GM19035 (cell line): Measurements from ENCODE around the gene CREG2.
"Not testable (repeated sequence)": the region's sequence is repeated elsewhere in the genome, so short reads cannot be mapped to it uniquely, and the experiment has no call there.

ENCODE experiments used
- ATAC-seq: cut with Tn5 transposase; IDR thresholded peaks from one replicate; pipeline ENCODE4 v1.9.1; 2021; ENCODE audit not compliant: unreplicated experiment

The CREG2 gene

DNA sequence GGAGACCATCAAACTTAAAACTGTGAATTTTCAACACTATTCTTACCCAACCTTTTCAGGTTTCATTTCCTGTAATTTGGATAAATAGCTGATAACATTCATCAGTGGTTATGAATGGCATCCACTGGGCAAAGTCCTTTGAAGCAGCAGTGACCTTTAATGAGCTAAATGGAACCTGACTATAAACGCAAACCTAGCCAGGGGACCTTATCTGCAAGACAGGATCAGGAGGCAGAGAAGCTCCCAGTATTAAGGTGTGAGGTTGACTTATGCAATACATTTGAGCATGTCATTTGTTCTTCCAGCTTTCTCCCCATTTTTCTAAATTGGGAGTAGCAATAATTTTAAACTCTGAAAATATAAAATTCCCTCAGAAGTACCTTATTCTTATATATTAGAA, 38.4 kb downstream of the CREG2 start:
- ATAC-seq = no peak

DNA sequence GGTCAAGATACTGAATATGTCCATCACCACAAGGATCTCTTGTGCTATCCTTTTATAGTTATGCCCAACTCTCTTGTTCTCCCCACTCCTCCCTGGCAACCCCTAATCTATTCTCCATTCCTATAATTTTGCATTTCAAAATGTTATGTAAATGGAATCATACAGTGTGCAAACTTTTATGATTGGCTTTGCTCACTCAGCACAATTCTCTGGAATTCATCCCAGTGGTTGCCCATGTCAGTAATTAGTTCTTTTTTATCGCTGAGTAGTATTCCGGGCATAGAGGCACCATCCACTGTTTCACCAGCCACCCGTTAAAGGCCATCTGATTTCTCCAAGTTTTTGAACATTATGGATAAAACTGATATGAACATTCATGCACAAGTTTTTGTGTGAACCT, 40.4 kb downstream of the CREG2 start:
- no peak for ATAC-seq

DNA sequence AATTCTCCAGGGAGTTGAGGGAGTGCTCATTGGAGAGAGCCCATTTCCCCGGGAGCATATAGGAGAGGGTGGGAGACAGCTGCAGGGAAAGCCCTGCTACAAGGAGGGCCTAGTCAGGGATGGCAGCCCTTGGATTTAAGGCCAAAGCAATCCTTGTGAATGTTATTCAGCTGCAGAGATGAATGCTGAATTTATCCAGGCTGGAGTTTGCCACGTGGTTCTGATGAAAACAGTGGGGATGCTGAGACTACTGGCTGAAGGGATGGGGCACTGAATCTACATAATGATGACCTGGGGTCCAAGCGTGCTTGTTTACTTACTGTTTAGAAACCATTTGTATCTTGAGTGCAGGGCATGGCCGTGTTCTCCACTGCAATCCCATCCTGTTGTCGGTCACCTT, 43.2 kb downstream of the CREG2 start:
- no peak for ATAC-seq

DNA sequence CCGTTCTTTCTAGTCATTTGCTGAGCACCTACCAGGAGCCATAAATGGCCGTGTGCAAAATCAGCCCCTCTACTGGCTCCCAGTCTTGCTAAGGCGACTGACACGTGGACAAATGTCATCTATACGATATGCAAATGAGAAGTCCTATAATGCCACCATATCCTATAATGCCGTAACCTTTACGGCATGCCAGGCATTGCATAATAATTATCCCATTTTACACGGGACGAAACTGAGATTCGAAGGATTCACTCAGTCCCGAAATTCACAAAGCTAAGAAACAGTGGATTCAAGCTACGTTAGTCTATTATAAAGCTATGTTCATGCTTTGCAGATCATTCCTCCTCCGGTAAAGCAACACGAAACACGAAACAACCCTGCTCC, 44.7 kb downstream of the CREG2 start:
- no peak for ATAC-seq

DNA sequence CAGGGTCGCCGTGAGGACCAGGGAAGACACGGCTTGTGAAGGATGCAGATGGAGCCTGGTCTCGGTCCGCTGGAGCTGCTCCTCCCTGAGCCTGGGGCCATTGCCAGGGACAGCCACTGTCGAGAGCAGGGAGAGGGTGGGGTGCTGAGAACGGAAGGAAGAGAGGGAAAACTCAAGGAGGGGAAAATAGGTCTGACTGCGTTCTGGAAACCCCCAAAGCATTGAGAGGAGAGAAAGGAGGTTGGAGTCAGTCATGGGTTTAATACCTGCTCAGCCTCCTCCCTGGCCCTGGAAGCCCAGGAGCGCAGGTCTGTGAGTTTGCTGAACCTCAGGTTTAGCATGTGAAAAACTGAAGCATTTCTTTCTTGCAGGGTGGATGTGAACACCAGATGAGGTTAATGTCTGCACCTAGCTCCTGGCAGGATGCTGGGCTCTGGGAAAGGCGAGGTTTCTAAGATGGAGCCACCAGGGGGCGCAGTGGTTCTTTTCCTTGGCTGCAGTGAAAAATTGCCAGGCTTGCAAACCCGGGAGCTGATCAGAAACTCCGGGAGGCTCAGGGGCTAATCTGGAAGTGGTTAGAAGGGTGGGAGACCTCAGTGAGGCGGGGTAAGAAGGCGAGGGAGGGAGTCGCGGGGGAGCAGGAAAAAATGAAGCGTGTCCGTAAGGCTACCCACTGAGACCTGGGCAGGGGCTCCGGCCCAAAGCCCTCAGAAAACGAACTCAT, 45.2 kb downstream of the CREG2 start:
- no peak for ATAC-seq

DNA sequence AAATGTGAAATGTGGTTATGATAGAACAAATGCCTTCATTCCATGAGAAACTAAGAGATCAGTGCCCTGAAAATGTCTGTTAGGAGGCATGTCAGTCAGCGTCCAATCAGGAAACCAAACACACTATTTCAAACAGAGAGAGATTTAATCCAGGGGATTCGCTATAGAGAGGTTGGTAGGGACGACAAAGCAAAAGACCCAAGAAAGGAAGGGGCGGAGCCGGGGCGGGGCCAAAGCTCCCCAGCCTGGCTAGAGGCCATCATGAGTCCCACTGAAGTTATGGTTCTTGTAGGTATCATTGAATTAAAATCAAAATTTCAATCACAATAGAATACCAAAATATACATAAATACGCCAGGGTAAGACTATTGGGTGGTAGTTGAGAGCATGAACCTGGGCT, 45.9 kb downstream of the CREG2 start:
- no peak for ATAC-seq

DNA sequence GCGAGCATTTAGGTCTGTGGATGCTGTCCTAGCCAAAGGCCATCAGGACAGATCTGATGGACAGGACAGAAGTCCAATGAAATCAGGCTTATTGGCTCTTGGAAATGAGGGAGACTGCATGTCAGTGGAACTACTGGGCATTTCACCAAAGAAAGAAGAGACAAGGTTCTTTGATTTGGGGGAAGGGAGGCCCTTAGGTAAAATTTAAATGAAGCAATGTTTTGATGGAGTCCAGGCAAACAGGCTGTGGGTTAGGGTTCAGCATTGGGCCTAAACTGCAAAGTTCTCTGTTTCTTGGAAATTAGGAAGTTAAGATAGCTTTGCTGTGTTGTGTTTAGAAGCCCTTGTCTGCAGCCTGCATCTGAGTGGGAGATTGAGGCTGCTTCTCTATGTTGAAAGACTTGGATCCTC, 47.2 kb downstream of the CREG2 start:
- ATAC-seq = no peak

DNA sequence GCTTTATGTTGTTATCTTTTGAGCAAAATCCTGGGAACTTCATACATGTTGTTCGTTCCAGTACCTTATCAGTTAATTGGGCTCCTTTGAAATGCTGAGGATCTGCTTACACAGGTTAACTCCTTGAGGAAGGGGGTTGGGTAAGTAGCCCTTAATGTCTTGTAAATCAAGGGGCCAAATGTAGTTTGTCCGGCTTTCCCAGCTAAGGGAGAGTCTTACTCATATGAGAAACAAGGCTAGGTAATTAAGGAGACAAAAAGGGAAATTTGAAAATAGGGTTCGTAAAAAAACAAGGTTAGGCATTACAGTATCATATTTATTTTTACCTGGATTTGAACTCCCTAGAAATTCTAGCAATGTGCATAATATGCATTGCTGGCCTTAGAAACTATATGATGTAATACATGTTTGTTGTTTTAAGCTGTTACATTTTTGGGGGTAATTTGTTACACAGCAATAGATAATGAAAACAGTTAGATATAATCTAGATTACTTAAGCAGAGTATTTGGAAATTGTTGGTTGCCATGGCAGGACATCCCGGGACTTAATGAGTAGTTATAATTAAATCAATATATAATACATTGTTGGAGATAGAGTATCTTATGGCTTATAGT, 47.9 kb downstream of the CREG2 start:
- no peak for ATAC-seq

DNA sequence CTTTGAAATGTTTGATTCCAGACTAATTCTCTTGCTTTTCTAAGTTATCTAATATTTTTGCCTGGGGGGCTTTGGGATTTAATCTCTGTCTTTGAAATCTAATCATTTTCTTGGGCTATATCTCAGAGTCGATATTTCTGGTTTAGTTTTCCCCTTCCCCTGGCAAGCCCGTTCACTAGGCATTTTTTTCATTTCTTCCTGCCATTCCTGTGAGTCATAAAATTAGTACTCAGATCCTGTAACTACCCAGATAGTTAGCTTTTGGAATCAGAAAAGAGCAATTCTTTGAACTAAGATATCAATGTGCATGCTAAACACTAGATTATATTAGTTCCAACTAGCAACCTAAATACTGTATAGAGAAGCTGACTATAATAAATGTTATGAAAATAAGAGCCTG, 49.4 kb downstream of the CREG2 start:
- ATAC-seq = no peak

DNA sequence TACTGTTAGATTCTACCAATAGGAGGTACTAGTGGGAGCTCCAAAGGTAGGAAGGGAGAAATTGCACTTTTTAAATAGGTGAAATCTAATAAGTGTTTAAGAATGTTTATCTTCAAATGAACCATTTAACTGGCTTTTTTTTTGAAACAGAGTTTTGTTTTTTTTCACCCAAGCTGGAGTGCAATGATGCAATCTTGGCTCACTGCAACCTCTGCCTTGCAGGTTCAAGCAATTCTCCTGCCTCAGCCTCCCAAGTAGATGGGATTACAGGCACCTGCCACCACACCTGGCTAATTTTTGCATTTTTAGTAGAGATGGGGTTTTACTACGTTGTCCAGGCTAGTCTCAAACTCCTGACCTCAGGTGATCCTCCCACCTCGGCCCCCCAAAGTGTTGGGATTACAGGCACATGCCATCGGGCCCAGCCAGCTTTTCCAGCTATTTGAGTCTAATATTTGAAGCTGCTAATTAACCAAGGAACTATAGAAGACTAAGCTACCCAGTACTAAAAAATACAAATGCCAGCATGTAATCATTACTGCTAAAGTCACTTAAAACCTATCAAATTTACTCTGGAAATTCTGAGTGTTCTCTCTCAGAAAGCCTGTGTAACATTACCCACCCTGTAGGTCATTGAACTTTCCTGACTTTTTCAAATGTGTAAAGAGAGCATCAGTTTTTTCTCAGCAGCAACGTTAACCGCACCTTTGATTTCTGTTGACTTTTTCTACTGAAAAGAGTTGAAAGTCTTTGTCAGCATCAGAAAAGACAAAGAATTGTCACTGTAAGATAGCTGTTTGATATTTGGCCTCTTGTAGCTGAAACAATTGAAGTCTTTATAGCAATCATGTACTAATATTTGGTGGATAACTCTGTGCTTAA, 54.2 kb downstream of the CREG2 start:
- ATAC-seq = no peak

DNA sequence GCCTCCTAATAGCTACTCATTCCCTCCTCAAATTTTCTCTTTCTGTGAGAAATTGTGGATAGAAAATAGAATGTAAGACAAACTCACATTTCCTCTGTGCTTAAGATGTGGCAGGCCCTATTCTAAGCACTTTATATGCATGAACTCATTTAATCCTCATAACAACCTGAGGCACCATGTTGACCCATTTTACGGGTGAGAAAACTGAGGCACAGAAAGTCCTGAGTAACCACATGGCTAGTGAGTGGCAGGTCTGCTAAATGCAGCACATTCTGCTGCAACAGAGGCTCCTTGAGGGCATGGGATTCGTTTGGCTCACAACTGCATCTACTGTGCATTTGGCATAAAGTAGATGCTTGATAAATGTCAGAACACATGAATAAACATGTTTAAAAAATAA, 56.1 kb downstream of the CREG2 start:
- ATAC-seq = no peak

DNA sequence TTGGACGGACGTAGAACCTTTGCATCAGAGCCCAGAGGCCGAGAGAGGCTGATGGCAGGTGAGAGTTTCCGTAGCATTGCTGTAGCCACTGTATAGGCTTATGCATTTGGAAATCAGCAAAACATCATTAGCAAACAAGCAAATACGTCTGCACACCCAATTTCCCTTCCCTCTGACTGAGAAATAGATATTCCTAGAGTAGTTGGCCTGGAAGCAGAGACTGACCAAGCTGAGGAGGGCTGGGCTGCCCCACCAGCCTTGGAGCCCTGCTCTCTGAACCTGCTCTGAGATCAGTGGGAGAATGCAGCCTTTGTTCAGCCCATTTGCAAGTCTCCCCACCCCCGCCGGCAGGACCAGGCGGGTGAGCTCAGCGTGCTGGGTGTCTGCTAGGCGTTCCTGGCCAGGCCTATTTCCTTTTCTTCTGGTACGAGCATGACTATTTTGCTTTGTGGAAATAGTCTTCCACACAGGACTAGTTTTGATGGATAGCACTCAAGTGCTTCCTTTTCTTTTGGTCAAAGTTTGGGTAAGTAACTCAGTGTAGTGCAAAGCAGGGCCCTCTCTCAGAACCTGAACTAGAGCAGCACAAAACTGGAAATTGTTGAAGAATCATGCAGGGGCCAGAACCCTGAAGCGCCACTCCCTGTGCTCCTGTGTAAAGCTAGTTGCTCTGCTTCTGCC, 56.9 kb downstream of the CREG2 start:
- no peak for ATAC-seq

DNA sequence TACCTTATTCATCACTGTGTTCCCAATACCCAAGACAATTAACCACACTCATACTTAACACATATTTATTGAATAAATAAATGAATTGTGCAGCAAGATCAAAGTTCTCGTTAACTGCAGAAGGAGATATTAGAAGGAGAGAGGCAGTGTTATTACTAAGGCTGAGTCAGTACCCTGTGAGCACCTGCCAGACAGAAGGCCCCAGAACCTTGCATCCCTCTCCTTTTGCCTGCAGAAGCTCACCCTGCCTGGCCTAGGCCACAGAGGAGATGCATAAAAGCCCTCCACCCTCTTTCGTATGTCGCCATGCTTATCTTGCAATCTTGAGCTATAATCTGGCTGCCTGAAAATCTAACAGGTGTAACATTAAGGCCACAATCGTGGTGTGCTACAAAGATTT, 58.3 kb downstream of the CREG2 start:
- no peak for ATAC-seq

DNA sequence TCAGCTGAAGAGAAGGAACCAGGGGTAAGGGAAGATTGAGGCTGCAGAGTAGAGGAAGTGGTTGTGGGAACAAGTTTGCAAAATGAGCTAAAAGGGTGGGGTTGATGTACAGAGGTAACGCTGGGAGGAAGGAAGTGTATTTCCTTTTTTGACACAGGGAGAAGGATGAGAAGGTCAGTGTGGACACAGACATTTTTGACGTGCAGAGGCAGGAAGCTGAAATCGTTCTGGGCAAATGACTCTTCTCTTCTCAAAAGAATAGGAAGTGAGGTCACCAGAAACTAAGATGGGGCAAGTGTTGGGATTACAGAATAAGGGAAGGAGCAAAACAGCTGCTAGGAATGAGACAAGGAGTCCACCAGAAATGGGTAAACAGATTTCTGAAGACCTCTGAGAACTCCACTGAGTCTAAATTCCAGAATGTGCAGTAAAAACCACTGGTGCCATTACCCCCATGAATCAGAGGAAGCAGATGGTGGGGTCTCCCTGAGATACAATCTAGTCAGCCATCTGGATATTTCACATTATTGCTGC, 58.8 kb downstream of the CREG2 start:
- no peak for ATAC-seq

DNA sequence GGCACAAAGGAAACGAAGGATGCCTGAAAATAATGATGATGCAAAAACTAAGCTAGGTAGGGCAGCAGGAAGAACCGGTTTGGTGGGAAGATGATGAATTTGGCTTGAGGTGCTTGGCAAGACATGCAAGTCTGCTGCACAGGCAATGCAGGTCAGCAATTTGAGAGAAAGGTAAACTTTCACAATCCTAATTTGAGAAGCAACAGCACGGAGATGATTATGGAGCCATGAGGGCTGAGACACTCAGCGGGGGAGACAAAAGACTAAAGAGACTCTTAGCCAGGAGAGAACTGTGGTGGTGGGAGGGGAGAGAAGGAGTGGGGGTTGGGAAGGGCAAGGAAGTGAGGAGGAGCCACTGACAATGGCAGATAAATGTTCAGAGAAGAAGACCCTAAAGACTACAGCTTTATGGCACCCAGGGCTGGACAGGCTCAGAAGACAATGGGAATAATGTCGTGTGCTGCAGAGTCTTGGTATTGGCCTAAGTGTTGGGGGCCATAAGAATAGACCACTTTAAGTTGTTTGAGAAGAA, 59.4 kb downstream of the CREG2 start:
- ATAC-seq = no peak

DNA sequence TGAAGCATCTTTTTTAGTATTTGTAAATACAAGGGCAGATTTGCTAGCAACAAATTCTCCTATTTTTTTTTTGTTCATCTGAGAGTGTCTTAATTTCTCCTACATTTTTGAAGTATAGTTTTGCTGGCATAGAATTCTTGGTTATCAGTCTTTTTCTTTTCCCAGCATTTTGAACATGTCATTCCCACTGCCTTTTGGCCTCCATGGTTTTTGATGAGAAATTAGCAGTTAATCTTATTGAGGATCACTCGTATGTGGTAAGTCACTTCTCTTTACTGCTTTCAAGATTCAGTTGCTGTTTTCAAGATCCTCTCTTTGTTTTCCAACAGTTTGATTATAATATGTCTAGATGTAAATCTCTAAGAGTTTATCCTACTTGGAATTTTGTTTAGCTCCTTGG, 61.9 kb downstream of the CREG2 start:
- no peak for ATAC-seq

DNA sequence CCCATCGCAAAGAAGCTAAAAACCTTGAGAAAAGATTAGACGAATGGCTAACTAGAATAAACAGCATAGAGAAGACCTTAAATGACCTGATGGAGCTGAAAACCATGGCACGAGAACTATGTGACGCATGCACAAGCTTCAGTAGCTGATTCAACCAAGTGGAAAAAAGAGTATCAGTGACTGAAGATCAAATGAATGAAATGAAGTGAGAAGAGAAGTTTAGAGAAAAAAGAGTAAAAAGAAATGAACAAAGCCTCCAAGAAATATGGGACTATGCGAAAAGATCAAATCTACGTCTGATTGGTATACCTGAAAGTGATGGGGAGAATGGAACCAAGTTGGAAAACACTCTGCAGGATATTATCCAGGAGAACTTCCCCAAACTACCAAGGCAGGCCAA, 70.7 kb downstream of the CREG2 start:
- ATAC-seq = not testable (repeated sequence)

DNA sequence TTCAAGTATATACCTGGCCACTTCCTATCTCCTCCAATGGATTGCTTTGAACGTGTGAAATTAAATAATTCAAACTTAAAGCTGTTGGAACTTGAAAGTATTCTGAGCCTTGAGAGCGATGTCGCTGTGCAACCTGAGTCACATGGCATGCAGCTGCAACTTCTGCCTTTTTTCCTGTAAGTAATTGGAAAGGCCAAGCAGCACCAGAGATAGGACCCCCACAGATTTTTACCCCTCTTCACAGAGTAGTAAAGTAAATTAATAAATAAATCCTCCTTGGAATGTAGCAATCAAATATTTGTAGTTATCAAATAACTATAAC, 75.6 kb downstream of the CREG2 start:
- ATAC-seq = no peak

DNA sequence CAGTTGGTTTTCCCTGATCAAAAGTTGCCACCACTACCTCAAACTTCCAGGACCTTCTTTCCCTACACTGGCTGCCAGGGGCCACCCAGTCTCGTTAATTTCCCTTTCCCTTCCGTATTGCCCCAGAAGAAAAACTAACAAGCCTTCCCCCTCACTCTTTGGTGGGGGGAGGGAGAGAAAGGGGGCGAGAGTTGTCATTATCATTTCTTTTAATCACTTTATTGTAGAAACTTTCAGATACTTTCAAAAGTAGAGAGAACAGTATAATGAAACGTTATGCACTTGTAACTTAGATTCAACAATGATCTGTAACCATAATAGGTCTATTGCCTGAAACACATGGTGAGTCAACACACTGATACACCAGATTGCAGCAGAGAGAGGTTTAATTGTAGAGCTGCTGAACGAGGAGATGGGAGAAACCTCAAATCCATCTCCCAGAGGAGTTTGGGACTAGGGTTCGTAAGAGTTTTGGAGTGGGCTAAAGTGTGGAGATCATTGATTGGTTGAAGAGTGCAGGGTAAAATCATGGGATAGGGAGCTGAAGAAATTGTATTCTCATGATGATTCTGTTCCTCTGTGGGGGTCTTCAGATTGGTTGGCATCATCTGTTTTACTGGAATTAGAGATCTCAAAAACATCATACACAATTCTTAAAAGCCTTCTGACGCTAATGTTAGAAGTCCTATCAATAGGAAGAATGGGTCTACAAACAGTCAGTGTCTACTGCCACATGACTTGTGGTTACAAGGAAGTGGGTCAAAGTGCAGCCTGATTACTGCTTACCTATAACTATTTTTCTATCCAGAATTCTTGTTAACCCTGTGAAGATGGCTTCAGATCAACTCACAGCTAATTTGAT, 76.2 kb downstream of the CREG2 start:
- no peak for ATAC-seq
